ENCODE measurements around the gene RNF38.

- TF ChIP-seq CTCF (IDR thresholded peaks at IDR 0.05; ENCODE audit: low read depth, low read length, poor library complexity, severe bottlenecking) (no peak), EZH2phosphoT487 (IDR thresholded peaks at IDR 0.05; ENCODE audit: borderline replicate concordance, low read length) (no peak)
Measured at GRCh38 chr9:36437790-36438189, 37.7 kb upstream of the RNF38 start.

Data from DOHH2 (cell line).